GM23338 (cell line): ENCODE data around the gene NKAIN2. TPM values are rescaled to one million over a fixed set of nuclear protein-coding genes. Genes with fewer than 3 reads are reported as not detected.

Experiments
- ATAC-seq: fragments of 200-7000 bp; cut with Tn5 transposase; 3 replicates; pipeline ENCODE4 v1.9.1; 2020
- DNase-seq: peaks from one replicate; pipeline ENCODE4 v3.0.0-alpha.2; 2015; ENCODE audit warnings: low spot score
- H2AFZ ChIP-seq: fragments of 200-600 bp; sonication (generic); 2 replicates; pipeline ENCODE4 v1.8.0; 2016; ENCODE audit warnings: antibody characterized with exemption, mild to moderate bottlenecking, moderate library complexity
- H3F3A ChIP-seq: fragments of 200-600 bp; sonication (generic); replicated peaks from 2 replicates; pipeline ENCODE4 v1.8.0; 2017; ENCODE audit warnings: antibody characterized with exemption, mixed run types, low read depth
- H3K27ac ChIP-seq: fragments of 200-600 bp; sonication (generic); 2 replicates; pipeline ENCODE4 v1.6.1; 2016; ENCODE audit warnings: low read depth
- H3K27me3 ChIP-seq: fragments of 200-600 bp; sonication (generic); 2 replicates; pipeline ENCODE4 v1.8.0; 2016; ENCODE audit warnings: mild to moderate bottlenecking, mixed run types, moderate library complexity; ENCODE audit not compliant: insufficient read depth
- H3K36me3 ChIP-seq: fragments of 200-600 bp; sonication (generic); 2 replicates; pipeline ENCODE4 v1.8.0; 2016; ENCODE audit warnings: mild to moderate bottlenecking; ENCODE audit not compliant: insufficient read depth
- H3K4me1 ChIP-seq: fragments of 200-600 bp; sonication (generic); 2 replicates; pipeline ENCODE4 v1.8.0; 2016; ENCODE audit warnings: mild to moderate bottlenecking, moderate library complexity; ENCODE audit not compliant: insufficient read depth
- H3K4me2 ChIP-seq: fragments of 200-600 bp; sonication (generic); 2 replicates; pipeline ENCODE4 v1.7.1; 2017; ENCODE audit warnings: mixed run types
- H3K4me3 ChIP-seq: fragments of 200-600 bp; sonication (generic); 2 replicates; pipeline ENCODE4 v1.6.1; 2016; ENCODE audit warnings: mixed run types
- H3K79me2 ChIP-seq: fragments of 200-600 bp; sonication (generic); replicated peaks from 2 replicates; pipeline ENCODE4 v1.8.0; 2017; ENCODE audit warnings: mild to moderate bottlenecking; ENCODE audit not compliant: insufficient read depth
- H3K9me2 ChIP-seq: fragments of 200-600 bp; sonication (generic); 2 replicates; pipeline ENCODE4 v1.8.0; 2017; ENCODE audit not compliant: insufficient read depth
- H4K20me1 ChIP-seq: fragments of 200-600 bp; sonication (generic); replicated peaks from 2 replicates; pipeline ENCODE4 v1.8.0; 2017; ENCODE audit warnings: mild to moderate bottlenecking; ENCODE audit not compliant: insufficient read depth
- H3K27ac Mint-ChIP-seq: 2 replicates; pipeline ENCODE4 v1.8.0; 2020; ENCODE audit warnings: inconsistent platforms, mild to moderate bottlenecking, moderate library complexity, mixed read lengths
- H3K27me3 Mint-ChIP-seq: 3 replicates; pipeline ENCODE4 v1.8.0; 2022; ENCODE audit warnings: low read depth, mild to moderate bottlenecking, moderate library complexity, mixed read lengths, inconsistent platforms; ENCODE audit not compliant: insufficient read depth, poor library complexity
- H3K36me3 Mint-ChIP-seq: 3 replicates; pipeline ENCODE4 v1.8.0; 2021; ENCODE audit warnings: low read depth, mild to moderate bottlenecking, inconsistent platforms, moderate library complexity, mixed read lengths
- H3K4me1 Mint-ChIP-seq: 3 replicates; pipeline ENCODE4 v1.8.0; 2020; ENCODE audit warnings: mild to moderate bottlenecking, inconsistent platforms, mixed read lengths
- H3K4me3 Mint-ChIP-seq: 3 replicates; pipeline ENCODE4 v1.8.0; 2021; ENCODE audit warnings: moderate library complexity, mild to moderate bottlenecking, inconsistent platforms, mixed read lengths
- H3K9me3 Mint-ChIP-seq: 3 replicates; pipeline ENCODE4 v1.8.0; 2020; ENCODE audit warnings: moderate library complexity, mild to moderate bottlenecking, inconsistent platforms, mixed read lengths
- CREB1 ChIP-seq: fragments of 250-450 bp; sonication (Bioruptor Pico); IDR thresholded peaks from 2 replicates; pipeline ENCODE4 v1.5.0; 2020; ENCODE audit warnings: low read depth, mild to moderate bottlenecking, moderate library complexity
- CTCF ChIP-seq, 2 experiments: fragments of 200-600 bp in 1 of 2; sonication (generic) in 1 of 2; conservative IDR thresholded peaks; 2 replicates each; pipeline versions ENCODE4 v1.5.1 to v1.6.1; 2016 to 2017; ENCODE audit warnings: antibody characterized with exemption in 2 of 2, low read depth in 2 of 2, mild to moderate bottlenecking in 2 of 2, moderate library complexity in 1 of 2
- ETS1 ChIP-seq: IDR thresholded peaks from 2 replicates; pipeline ENCODE4 v1.6.1; 2016; ENCODE audit warnings: antibody characterized with exemption
- EZH2 ChIP-seq: fragments of 200-600 bp; sonication (generic); IDR thresholded peaks from one replicate; pipeline ENCODE4 v1.8.0; 2017; ENCODE audit warnings: antibody characterized with exemption, mild to moderate bottlenecking, low read depth; ENCODE audit not compliant: unreplicated experiment
- EZH2phosphoT487 ChIP-seq: fragments of 200-600 bp; sonication (generic); IDR thresholded peaks from one replicate; pipeline ENCODE4 v1.8.1; 2018; ENCODE audit warnings: antibody characterized with exemption; ENCODE audit not compliant: unreplicated experiment
- JUNB ChIP-seq: IDR thresholded peaks from one replicate; pipeline ENCODE4 v1.6.1; 2016; ENCODE audit warnings: antibody characterized with exemption; ENCODE audit not compliant: unreplicated experiment
- NANOG ChIP-seq: IDR thresholded peaks from 2 replicates; pipeline ENCODE4 v1.6.1; 2016; ENCODE audit warnings: antibody characterized with exemption, borderline replicate concordance
- POLR2AphosphoS5 ChIP-seq: IDR thresholded peaks from 2 replicates; pipeline ENCODE4 v1.6.1; 2016; ENCODE audit warnings: antibody characterized with exemption, low read depth
- STAT1 ChIP-seq: IDR thresholded peaks from one replicate; pipeline ENCODE4 v1.6.1; 2016; ENCODE audit warnings: antibody characterized with exemption; ENCODE audit not compliant: unreplicated experiment
- ZNF114 ChIP-seq: fragments of 250-450 bp; sonication (Bioruptor Pico); IDR thresholded peaks from 2 replicates; pipeline ENCODE4 v1.5.0; 2020; ENCODE audit warnings: mild to moderate bottlenecking, moderate library complexity
- ZNF331 ChIP-seq: fragments of 250-450 bp; sonication (Bioruptor Pico); IDR thresholded peaks from 2 replicates; pipeline ENCODE4 v1.5.0; 2020; ENCODE audit warnings: low read depth, mild to moderate bottlenecking, moderate library complexity
- ZNF462 ChIP-seq: fragments of 250-450 bp; sonication (Bioruptor Pico); IDR thresholded peaks from 2 replicates; pipeline ENCODE4 v1.5.0; 2020; ENCODE audit warnings: mild to moderate bottlenecking, moderate library complexity
- polyA plus RNA-seq: library from polyadenylated mRNA; unstranded; fragments of >200 nt; fragmentation: Nextera tagmentation; extraction: Ambion mirVana; gene quantifications from 2 replicates; pipeline ENCODE4 v1.2.1, GENCODE V29; 2016
- total RNA-seq: library from RNA; depleted of rRNA; stranded (reverse); fragments of >200 nt; shearing (Covaris generic); gene quantifications from 2 replicates; pipeline ENCODE4 v1.2.3, GENCODE V29; 2014
- TF ChIP-seq, protein P1 (sequence below): IDR thresholded peaks from one replicate; pipeline ENCODE4 v1.6.1; 2018; ENCODE audit warnings: antibody characterized with exemption; ENCODE audit not compliant: unreplicated experiment

The NKAIN2 gene
- total and polyA plus RNA-seq, 2 experiments from 2014 or later: 0.39 to 1.1 TPM

- H3K4me1 ChIP-seq: peaks cover 29% of the 10 kb centered on the region
- H3K27ac ChIP-seq: peak overlapping the region; percentile 80; the same call in 1 of the 2 replicates
- no peaks in the 10 kb centered on the region for H3K36me3 ChIP-seq
- H2AFZ ChIP-seq: peak overlapping the region; percentile 8; the same call in 1 of the 2 replicates
- H3K4me1 Mint-ChIP-seq: peaks cover 38% of the 10 kb centered on the region
- H3K79me2 ChIP-seq: no peaks in the 10 kb centered on the region
- H3K27me3 ChIP-seq: no peaks in the 10 kb centered on the region
- H3K9me3 Mint-ChIP-seq: no peaks in the 10 kb centered on the region
- DNase-seq (no peak), ATAC-seq (no peak)
- H3K9me2 ChIP-seq: peaks cover 3% of the 10 kb centered on the region; the same call in 1 of the 2 replicates
- no peaks in the 10 kb centered on the region for H3K36me3 Mint-ChIP-seq
- H3K4me2 ChIP-seq: peak overlapping the region; percentile 24; the same call in 1 of the 2 replicates
- H3F3A ChIP-seq: no peaks in the 10 kb centered on the region; the same call in 1 of the 2 replicates
- TF ChIP-seq CREB1 (no peak), ZNF114 (CRISPR knock-in tag) (no peak), STAT1 (no peak), CTCF (conservative IDR thresholded peaks at IDR 0.05; ENCODE audit: low read depth in 2 of 2) (no peak), ZNF331 (CRISPR knock-in tag) (no peak), EZH2 (no peak), ETS1 (no peak), NANOG (no peak), EZH2phosphoT487 (no peak), ZNF462 (CRISPR knock-in tag) (no peak), JUNB (no peak), POLR2AphosphoS5 (no peak)
- TF ChIP-seq, protein P1, sequence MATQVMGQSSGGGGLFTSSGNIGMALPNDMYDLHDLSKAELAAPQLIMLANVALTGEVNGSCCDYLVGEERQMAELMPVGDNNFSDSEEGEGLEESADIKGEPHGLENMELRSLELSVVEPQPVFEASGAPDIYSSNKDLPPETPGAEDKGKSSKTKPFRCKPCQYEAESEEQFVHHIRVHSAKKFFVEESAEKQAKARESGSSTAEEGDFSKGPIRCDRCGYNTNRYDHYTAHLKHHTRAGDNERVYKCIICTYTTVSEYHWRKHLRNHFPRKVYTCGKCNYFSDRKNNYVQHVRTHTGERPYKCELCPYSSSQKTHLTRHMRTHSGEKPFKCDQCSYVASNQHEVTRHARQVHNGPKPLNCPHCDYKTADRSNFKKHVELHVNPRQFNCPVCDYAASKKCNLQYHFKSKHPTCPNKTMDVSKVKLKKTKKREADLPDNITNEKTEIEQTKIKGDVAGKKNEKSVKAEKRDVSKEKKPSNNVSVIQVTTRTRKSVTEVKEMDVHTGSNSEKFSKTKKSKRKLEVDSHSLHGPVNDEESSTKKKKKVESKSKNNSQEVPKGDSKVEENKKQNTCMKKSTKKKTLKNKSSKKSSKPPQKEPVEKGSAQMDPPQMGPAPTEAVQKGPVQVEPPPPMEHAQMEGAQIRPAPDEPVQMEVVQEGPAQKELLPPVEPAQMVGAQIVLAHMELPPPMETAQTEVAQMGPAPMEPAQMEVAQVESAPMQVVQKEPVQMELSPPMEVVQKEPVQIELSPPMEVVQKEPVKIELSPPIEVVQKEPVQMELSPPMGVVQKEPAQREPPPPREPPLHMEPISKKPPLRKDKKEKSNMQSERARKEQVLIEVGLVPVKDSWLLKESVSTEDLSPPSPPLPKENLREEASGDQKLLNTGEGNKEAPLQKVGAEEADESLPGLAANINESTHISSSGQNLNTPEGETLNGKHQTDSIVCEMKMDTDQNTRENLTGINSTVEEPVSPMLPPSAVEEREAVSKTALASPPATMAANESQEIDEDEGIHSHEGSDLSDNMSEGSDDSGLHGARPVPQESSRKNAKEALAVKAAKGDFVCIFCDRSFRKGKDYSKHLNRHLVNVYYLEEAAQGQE: no peak
- no peak overlapping the region for H3K4me3 ChIP-seq
- peaks cover 3% of the 10 kb centered on the region for H3K27me3 Mint-ChIP-seq
- peak overlapping the region; percentile 79; the same call in 1 of the 2 replicates for H3K27ac Mint-ChIP-seq
- no peak overlapping the region for H3K4me3 Mint-ChIP-seq
- H4K20me1 ChIP-seq: no peaks in the 10 kb centered on the region
Measured at GRCh38 chr6:123770247-123770949, 33.3 kb upstream of the NKAIN2 start.
